ENCODE measurements around the gene LHFPL6. TPM values are rescaled to one million over a fixed set of nuclear protein-coding genes. Genes with fewer than 3 reads are reported as not detected.

LHFPL6 gene
- polyA plus RNA-seq, 2 of the 4 experiments (the other 2 are of a cell fraction): 1.7 to 5.4 TPM

DNA sequence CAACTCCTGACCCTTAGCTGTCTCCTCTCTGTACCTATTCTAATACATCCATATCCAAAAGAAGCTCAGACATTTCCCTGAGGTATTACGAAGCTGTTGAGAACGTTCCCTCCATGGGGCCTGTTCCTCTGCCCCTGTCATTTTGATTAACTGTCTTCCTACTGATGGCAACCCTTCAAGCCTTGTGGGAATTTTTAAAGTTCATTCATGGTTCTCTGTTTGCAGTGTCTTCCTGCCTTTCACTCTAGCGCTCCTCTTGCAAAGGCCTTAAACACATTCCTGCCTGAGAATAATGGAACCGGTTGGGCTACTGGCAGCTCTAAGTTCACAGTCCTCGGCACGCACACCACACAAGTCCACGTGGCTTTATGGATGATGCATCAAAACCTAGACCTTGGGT is 66.1 kb downstream of the LHFPL6 start:
- TF ChIP-seq KDM1A (IDR thresholded peaks at IDR 0.05; ENCODE audit: low read depth): no peak
- no peak for TF ChIP-seq REST (IDR thresholded peaks at IDR 0.05)
- TF ChIP-seq NR3C1 (IDR thresholded peaks at IDR 0.05): no peak
- no peak for TF ChIP-seq JUNB (IDR thresholded peaks at IDR 0.05)
- no peak for TF ChIP-seq CBX8 (IDR thresholded peaks at IDR 0.05)
- no peak for TF ChIP-seq EHF (CRISPR knock-in tag; IDR thresholded peaks at IDR 0.05)
- TF ChIP-seq ATOH8 (CRISPR knock-in tag; IDR thresholded peaks at IDR 0.05; ENCODE audit: low read depth): no peak
- no peak for TF ChIP-seq HOXA7 (CRISPR knock-in tag; IDR thresholded peaks at IDR 0.05)
- no peak for TF ChIP-seq HEYL (CRISPR knock-in tag; IDR thresholded peaks at IDR 0.05)
- no peak for TF ChIP-seq ZNF302 (CRISPR knock-in tag; IDR thresholded peaks at IDR 0.05)
- TF ChIP-seq, protein P1, sequence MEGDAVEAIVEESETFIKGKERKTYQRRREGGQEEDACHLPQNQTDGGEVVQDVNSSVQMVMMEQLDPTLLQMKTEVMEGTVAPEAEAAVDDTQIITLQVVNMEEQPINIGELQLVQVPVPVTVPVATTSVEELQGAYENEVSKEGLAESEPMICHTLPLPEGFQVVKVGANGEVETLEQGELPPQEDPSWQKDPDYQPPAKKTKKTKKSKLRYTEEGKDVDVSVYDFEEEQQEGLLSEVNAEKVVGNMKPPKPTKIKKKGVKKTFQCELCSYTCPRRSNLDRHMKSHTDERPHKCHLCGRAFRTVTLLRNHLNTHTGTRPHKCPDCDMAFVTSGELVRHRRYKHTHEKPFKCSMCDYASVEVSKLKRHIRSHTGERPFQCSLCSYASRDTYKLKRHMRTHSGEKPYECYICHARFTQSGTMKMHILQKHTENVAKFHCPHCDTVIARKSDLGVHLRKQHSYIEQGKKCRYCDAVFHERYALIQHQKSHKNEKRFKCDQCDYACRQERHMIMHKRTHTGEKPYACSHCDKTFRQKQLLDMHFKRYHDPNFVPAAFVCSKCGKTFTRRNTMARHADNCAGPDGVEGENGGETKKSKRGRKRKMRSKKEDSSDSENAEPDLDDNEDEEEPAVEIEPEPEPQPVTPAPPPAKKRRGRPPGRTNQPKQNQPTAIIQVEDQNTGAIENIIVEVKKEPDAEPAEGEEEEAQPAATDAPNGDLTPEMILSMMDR (IDR thresholded peaks at IDR 0.05): no peak
- no peak for TF ChIP-seq POLR2A (IDR thresholded peaks at IDR 0.05; ENCODE audit: low read length)
- no peak for TF ChIP-seq FOSL2 (IDR thresholded peaks at IDR 0.05)
- no peak for TF ChIP-seq FOSL2 (CRISPR knock-in tag; IDR thresholded peaks at IDR 0.05)
- TF ChIP-seq ZC3H11A (IDR thresholded peaks at IDR 0.05): no peak
- TF ChIP-seq RNF2 (IDR thresholded peaks at IDR 0.05; ENCODE audit: borderline replicate concordance, low read depth): no peak
- no peak for TF ChIP-seq EHMT2 (IDR thresholded peaks at IDR 0.05; ENCODE audit: low read depth)
- no peak for TF ChIP-seq CHD4 (IDR thresholded peaks at IDR 0.05; ENCODE audit: borderline replicate concordance)
- H3K4me1 ChIP-seq: peaks cover 1% of the 10 kb centered on the region; the same call in 1 of the 3 replicates
- H3K4me2 ChIP-seq: no peak overlapping the region
- H3K4me3 ChIP-seq: no peak overlapping the region
- no peak overlapping the region for H3K27ac ChIP-seq
- no peaks in the 10 kb centered on the region for H3K9me3 ChIP-seq
- 80% methylated on average over 7 of the region's 7 CpGs for WGBS (ENCODE audit: missing lambda C conversion rate)
- DNase-seq (ENCODE audit: low read depth in 1 of 2, low spot score in 1 of 2) (no peak), ATAC-seq (no peak), FAIRE-seq (no peak)
- CTCF ChIA-PET: interaction anchor here (2.1 kb wide), 1 partner anchor 74 kb away, joined by 6 read pairs; no protein-coding TSS in a partner anchor
- POLR2A ChIA-PET: no interaction called here

DNA sequence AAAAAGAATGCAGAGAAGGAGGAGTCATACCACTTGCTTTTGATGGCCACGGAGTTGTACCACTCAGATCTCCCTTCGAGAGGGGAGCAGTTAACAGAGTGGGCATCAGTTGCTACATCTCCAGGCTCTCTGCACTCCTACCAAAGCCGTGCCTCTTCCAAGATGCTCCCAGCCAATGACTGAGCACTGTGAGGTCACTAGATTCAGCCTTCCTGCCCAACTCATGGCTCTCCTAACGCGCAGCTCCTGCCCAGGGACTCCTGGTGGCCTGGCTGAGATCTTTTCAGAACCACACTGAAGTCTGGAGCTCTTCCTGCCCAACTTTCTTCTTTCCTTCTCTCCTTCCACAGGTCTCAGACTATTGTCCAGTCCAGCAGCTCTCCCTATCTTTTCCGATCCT is 66.7 kb downstream of the LHFPL6 start:
- no peak overlapping the region for H3K27ac ChIP-seq
- no peak overlapping the region for H3K4me2 ChIP-seq
- POLR2A ChIA-PET: no interaction called here
- no peak for DNase-seq (ENCODE audit: low read depth in 1 of 2, low spot score in 1 of 2)
- 65% methylated on average over 6 of the region's 6 CpGs for WGBS (ENCODE audit: missing lambda C conversion rate)
- H3K4me3 ChIP-seq: no peak overlapping the region
- H3K4me1 ChIP-seq: peaks cover 7% of the 10 kb centered on the region
- no peak for FAIRE-seq
- CTCF ChIA-PET: interaction anchor here (2.1 kb wide), 1 partner anchor 75 kb away, joined by 6 read pairs; no protein-coding TSS in a partner anchor
- ATAC-seq: no peak
- TF ChIP-seq HMGXB4 (CRISPR knock-in tag; IDR thresholded peaks at IDR 0.05; ENCODE audit: borderline replicate concordance): no peak
- no peak for TF ChIP-seq HDAC2 (IDR thresholded peaks at IDR 0.05)
- no peaks in the 10 kb centered on the region for H3K9me3 ChIP-seq
